Neuronal stem cell (in vitro differentiated cells): Measurements from ENCODE around the gene BRAF.
A peak's percentile ranks its signal among the peaks of the same experiment; 100 is the strongest.

Source experiments
- DNase-seq: peaks from one replicate; pipeline ENCODE4 v3.0.0-alpha.2; 2013; ENCODE audit warnings: low spot score
- H2AFZ ChIP-seq: one replicate; pipeline ENCODE4 v1.6.1; 2013; ENCODE audit warnings: mild to moderate bottlenecking, low read length, inconsistent platforms
- H2AK5ac ChIP-seq: 2 replicates; pipeline ENCODE4 v1.6.1; 2013; ENCODE audit warnings: low read depth, mild to moderate bottlenecking, inconsistent platforms, low read length, moderate library complexity, mixed read lengths
- H2BK120ac ChIP-seq: 2 replicates; pipeline ENCODE4 v1.6.1; 2013; ENCODE audit warnings: low read depth, mild to moderate bottlenecking, inconsistent platforms, low read length, moderate library complexity, mixed read lengths
- H2BK12ac ChIP-seq: one replicate; pipeline ENCODE4 v1.6.1; 2013; ENCODE audit warnings: low read length, inconsistent platforms
- H2BK15ac ChIP-seq: 2 replicates; pipeline ENCODE4 v1.6.1; 2013; ENCODE audit warnings: mild to moderate bottlenecking, low read length, inconsistent platforms, mixed read lengths
- H2BK5ac ChIP-seq: one replicate; pipeline ENCODE4 v1.6.1; 2013; ENCODE audit warnings: inconsistent platforms, mild to moderate bottlenecking, low read length, moderate library complexity
- H3K14ac ChIP-seq: one replicate; pipeline ENCODE4 v1.6.1; 2013; ENCODE audit warnings: low read length, inconsistent platforms
- H3K18ac ChIP-seq: 2 replicates; pipeline ENCODE4 v1.6.1; 2013; ENCODE audit warnings: low read length, inconsistent platforms
- H3K23ac ChIP-seq: 2 replicates; pipeline ENCODE4 v1.6.1; 2013; ENCODE audit warnings: low read depth, mild to moderate bottlenecking, mixed read lengths, low read length, inconsistent platforms; ENCODE audit not compliant: poor library complexity
- H3K27ac ChIP-seq: replicated peaks from 3 replicates; pipeline ENCODE4 v1.5.1; 2013; ENCODE audit warnings: low read length, inconsistent platforms
- H3K27me3 ChIP-seq, 3 experiments: 2 replicates each; pipeline ENCODE4 v1.6.1; 2013; ENCODE audit warnings: low read length in 3 of 3, mild to moderate bottlenecking in 2 of 3, inconsistent platforms in 1 of 3, low read depth in 1 of 3, mixed read lengths in 1 of 3, moderate library complexity in 1 of 3; ENCODE audit not compliant: control insufficient read depth in 3 of 3, insufficient read depth in 3 of 3
- H3K36me3 ChIP-seq, 2 donors: replicated peaks in 1 of 2; 2 replicates each; pipeline ENCODE4 v1.6.1; 2013; ENCODE audit warnings: low read length in 2 of 2; ENCODE audit not compliant: control insufficient read depth in 2 of 2, insufficient read depth in 2 of 2
- H3K4ac ChIP-seq: 2 replicates; pipeline ENCODE4 v1.6.1; 2013; ENCODE audit warnings: inconsistent platforms, mild to moderate bottlenecking, low read length, moderate library complexity
- H3K4me1 ChIP-seq, 2 donors: 1 replicate in 1 of 2; 2 replicates in 1 of 2; pipeline ENCODE4 v1.6.1; 2013; ENCODE audit warnings: low read length in 2 of 2, low read depth in 1 of 2; ENCODE audit not compliant: control insufficient read depth in 2 of 2, insufficient read depth in 1 of 2
- H3K4me2 ChIP-seq: one replicate; pipeline ENCODE4 v1.6.1; 2013; ENCODE audit warnings: mild to moderate bottlenecking, low read length, inconsistent platforms; ENCODE audit not compliant: insufficient read depth, poor library complexity, severe bottlenecking
- H3K4me3 ChIP-seq, 2 donors: 2 replicates each; pipeline ENCODE4 v1.5.1; 2013; ENCODE audit warnings: low read length in 2 of 2, mild to moderate bottlenecking in 2 of 2, inconsistent platforms in 1 of 2, moderate library complexity in 1 of 2
- H3K79me1 ChIP-seq: one replicate; pipeline ENCODE4 v1.6.1; 2013; ENCODE audit warnings: low read depth, mild to moderate bottlenecking, inconsistent platforms, low read length, moderate library complexity
- H3K9ac ChIP-seq: one replicate; pipeline ENCODE4 v1.6.1; 2013; ENCODE audit warnings: mild to moderate bottlenecking, low read depth, low read length, inconsistent platforms; ENCODE audit not compliant: poor library complexity
- H3K9me3 ChIP-seq, 2 donors: replicated peaks in 1 of 2; 2 replicates each; pipeline versions ENCODE3 to v1.6.1; 2013; ENCODE audit warnings: low read length in 2 of 2, mild to moderate bottlenecking in 2 of 2, inconsistent platforms in 1 of 2, low read depth in 1 of 2, mixed read lengths in 1 of 2, moderate library complexity in 1 of 2; ENCODE audit not compliant: control insufficient read depth in 2 of 2, insufficient read depth in 1 of 2
- H4K8ac ChIP-seq: one replicate; pipeline ENCODE4 v1.6.1; 2013; ENCODE audit warnings: low read depth, mild to moderate bottlenecking, inconsistent platforms, low read length, moderate library complexity
- H4K91ac ChIP-seq: one replicate; pipeline ENCODE4 v1.6.1; 2013; ENCODE audit warnings: low read length, low read depth, mild to moderate bottlenecking, inconsistent platforms; ENCODE audit not compliant: poor library complexity
- WGBS, 2 donors: extraction: QIAGEN DNeasy Blood & Tissue Kit; methylation state at CpG; one replicate each; pipeline ENCODE4 v1.1.7; 2013; ENCODE audit warnings: missing lambda C conversion rate in 2 of 2, mixed read lengths in 1 of 2; ENCODE audit not compliant: insufficient read length in 2 of 2, insufficient replicate concordance in 1 of 2; ENCODE audit errors: extremely low coverage in 2 of 2; 5-methylcytosine and 5-hydroxymethylcytosine counted together

BRAF gene

GRCh38 chr7:140681766-140682165 is 243.0 kb downstream of the BRAF start:
- WGBS, 2 donors: no CpG with 5 or more reads among the region's 3 CpGs
- Histone ChIP-seq H3K18ac (no peak overlapping the region), H2AFZ (no peak overlapping the region), H2BK12ac (no peak overlapping the region), H2BK15ac (no peak overlapping the region), H3K9ac (no peak overlapping the region), H2BK5ac (no peak overlapping the region), H3K9me3 (no peaks in the 10 kb centered on the region), H2AK5ac (no peak overlapping the region), H3K27ac (no peak overlapping the region), H3K79me1 (no peaks in the 10 kb centered on the region), H3K14ac (no peak overlapping the region), H3K4me1 (peaks cover 11 to 12% of the 10 kb centered on the region in 2 donors), H3K4me3 (no peak overlapping the region), H3K23ac (no peak overlapping the region), H3K27me3 (no peaks in the 10 kb centered on the region), H2BK120ac (no peak overlapping the region), H3K4ac (no peak overlapping the region), H3K36me3 (peaks cover 0 to 4% of the 10 kb centered on the region in 2 donors), H3K4me2 (no peak overlapping the region), H4K91ac (no peak overlapping the region), H4K8ac (no peak overlapping the region)
- DNase-seq: no peak

- DNase-seq: no peak
- H2BK5ac ChIP-seq: no peak overlapping the region
- H3K27ac ChIP-seq: no peak overlapping the region
- H3K9me3 ChIP-seq: no peaks in the 10 kb centered on the region
- no peak overlapping the region for H2AFZ ChIP-seq
- no peak overlapping the region for H3K4me2 ChIP-seq
- peaks cover 0 to 7% of the 10 kb centered on the region in 2 donors for H3K36me3 ChIP-seq
- H3K18ac ChIP-seq: no peak overlapping the region
- H4K91ac ChIP-seq: no peak overlapping the region
- H3K4me3 ChIP-seq: no peak overlapping the region
- no peak overlapping the region for H2BK12ac ChIP-seq
- H3K14ac ChIP-seq: no peak overlapping the region
- H2BK120ac ChIP-seq: no peak overlapping the region
- no peaks in the 10 kb centered on the region for H3K79me1 ChIP-seq
- no peak overlapping the region for H3K9ac ChIP-seq
- no peak overlapping the region for H2BK15ac ChIP-seq
- peaks cover 11 to 12% of the 10 kb centered on the region in 2 donors for H3K4me1 ChIP-seq
- H3K27me3 ChIP-seq: no peaks in the 10 kb centered on the region
- no peak overlapping the region for H3K4ac ChIP-seq
- no CpG with 5 or more reads among the region's 7 CpGs for WGBS, 2 donors
- H3K23ac ChIP-seq: no peak overlapping the region
- no peak overlapping the region for H2AK5ac ChIP-seq
- H4K8ac ChIP-seq: no peak overlapping the region
These were observed 243.8 kb downstream of the BRAF start for GRCh38 chr7:140680886-140681285.

GRCh38 chr7:140679186-140679585 is 245.5 kb downstream of the BRAF start:
- H4K8ac ChIP-seq: no peak overlapping the region
- H3K36me3 ChIP-seq: peaks cover 0 to 5% of the 10 kb centered on the region in 2 donors
- no peak overlapping the region for H2AK5ac ChIP-seq
- H3K9me3 ChIP-seq: no peaks in the 10 kb centered on the region
- no peak overlapping the region for H3K4ac ChIP-seq
- H3K4me3 ChIP-seq: no peak overlapping the region
- WGBS, 2 donors: no CpG with 5 or more reads among the region's 9 CpGs
- H2BK5ac ChIP-seq: no peak overlapping the region
- no peak for DNase-seq
- no peak overlapping the region for H2BK120ac ChIP-seq
- no peak overlapping the region for H3K4me2 ChIP-seq
- H2BK12ac ChIP-seq: no peak overlapping the region
- no peak overlapping the region for H2AFZ ChIP-seq
- H3K18ac ChIP-seq: no peak overlapping the region
- no peak overlapping the region for H3K9ac ChIP-seq
- H3K27me3 ChIP-seq: peaks cover 0 to under 1% (median 0%) of the 10 kb centered on the region in 3 experiments
- H3K23ac ChIP-seq: no peak overlapping the region
- H3K79me1 ChIP-seq: no peaks in the 10 kb centered on the region
- H2BK15ac ChIP-seq: no peak overlapping the region
- no peak overlapping the region for H3K14ac ChIP-seq
- H3K4me1 ChIP-seq: peaks cover 11 to 14% of the 10 kb centered on the region in 2 donors
- no peak overlapping the region for H3K27ac ChIP-seq
- H4K91ac ChIP-seq: no peak overlapping the region

- no peak overlapping the region for H3K4me2 ChIP-seq
- no peak overlapping the region for H2BK12ac ChIP-seq
- no peak overlapping the region for H2AFZ ChIP-seq
- no peak overlapping the region for H3K9ac ChIP-seq
- H3K4me1 ChIP-seq: peaks cover 7 to 12% of the 10 kb centered on the region in 2 donors
- no peak overlapping the region for H3K18ac ChIP-seq
- no peak overlapping the region for H2BK120ac ChIP-seq
- H3K4me3 ChIP-seq: no peak overlapping the region
- H2AK5ac ChIP-seq: no peak overlapping the region
- no peak overlapping the region for H3K27ac ChIP-seq
- H3K79me1 ChIP-seq: no peaks in the 10 kb centered on the region
- no CpG with 5 or more reads among the region's 7 CpGs for WGBS, 2 donors
- peaks cover 0 to 4% (median 0%) of the 10 kb centered on the region in 3 experiments for H3K27me3 ChIP-seq
- H3K4ac ChIP-seq: no peak overlapping the region
- no peak overlapping the region for H2BK15ac ChIP-seq
- H3K14ac ChIP-seq: no peak overlapping the region
- H3K23ac ChIP-seq: no peak overlapping the region
- H4K91ac ChIP-seq: no peak overlapping the region
- DNase-seq: no peak
- H3K9me3 ChIP-seq: no peaks in the 10 kb centered on the region
- no peak overlapping the region for H4K8ac ChIP-seq
- peaks cover 0 to 5% of the 10 kb centered on the region in 2 donors for H3K36me3 ChIP-seq
- peak overlapping the region; percentile 20 for H2BK5ac ChIP-seq
These were observed 246.0 kb downstream of the BRAF start for GRCh38 chr7:140678816-140679130.
